Lower lobe of right lung (tissue), 2 donors: ENCODE results near the gene DSG3. TPM values are rescaled to one million over a fixed set of nuclear protein-coding genes. Genes with fewer than 3 reads are reported as not detected.

Source experiments
- ATAC-seq, 2 donors: fragments of 200-7000 bp; cut with Tn5 transposase; one replicate each; pipeline ENCODE4 v1.9.1; 2020 to 2022; ENCODE audit warnings: mild to moderate bottlenecking in 2 of 2, moderate library complexity in 2 of 2
- DNase-seq: peaks from one replicate; pipeline ENCODE4 v3.0.0-alpha.2; 2020
- H3K27ac ChIP-seq: fragments of 200-600 bp; one replicate; pipeline ENCODE4 v1.8.0; 2022
- H3K27me3 ChIP-seq: fragments of 200-600 bp; one replicate; pipeline ENCODE4 v1.8.0; 2022; ENCODE audit warnings: low read depth
- H3K36me3 ChIP-seq: fragments of 200-600 bp; one replicate; pipeline ENCODE4 v1.8.0; 2022; ENCODE audit warnings: mild to moderate bottlenecking
- H3K4me1 ChIP-seq: fragments of 200-600 bp; one replicate; pipeline ENCODE4 v1.8.0; 2022
- H3K4me3 ChIP-seq: fragments of 200-600 bp; one replicate; pipeline ENCODE4 v1.8.0; 2022; ENCODE audit warnings: mild to moderate bottlenecking
- H3K9me3 ChIP-seq: fragments of 200-600 bp; one replicate; pipeline ENCODE4 v1.8.0; 2022
- CTCF ChIP-seq: fragments of 200-600 bp; IDR thresholded peaks from one replicate; pipeline ENCODE4 v1.8.0; 2022; ENCODE audit warnings: antibody characterized with exemption, mild to moderate bottlenecking
- intact Hi-C: fragments of 100-400 bp; cut with DNase I; formaldehyde crosslinking; loops from one replicate; pipeline ENCODE4 v1.11.0; 2022
- long read RNA-seq: library from polyadenylated mRNA; unstranded; transcript quantifications from one replicate; pipeline ENCODE4 v2.0.0, GENCODE V29; 2021
- total RNA-seq: library from RNA; stranded (reverse); fragmentation: NEBNext Ultra II Directional; extraction: Animal tissue kit (Norgen Biotek cat#: 25700); gene quantifications from one replicate; pipeline ENCODE4 v1.2.1, GENCODE V29; 2021
- donor health status: DM: no; HTN: yes; CAD: no; lungs with severe emphysema.

The DSG3 gene, protein sequence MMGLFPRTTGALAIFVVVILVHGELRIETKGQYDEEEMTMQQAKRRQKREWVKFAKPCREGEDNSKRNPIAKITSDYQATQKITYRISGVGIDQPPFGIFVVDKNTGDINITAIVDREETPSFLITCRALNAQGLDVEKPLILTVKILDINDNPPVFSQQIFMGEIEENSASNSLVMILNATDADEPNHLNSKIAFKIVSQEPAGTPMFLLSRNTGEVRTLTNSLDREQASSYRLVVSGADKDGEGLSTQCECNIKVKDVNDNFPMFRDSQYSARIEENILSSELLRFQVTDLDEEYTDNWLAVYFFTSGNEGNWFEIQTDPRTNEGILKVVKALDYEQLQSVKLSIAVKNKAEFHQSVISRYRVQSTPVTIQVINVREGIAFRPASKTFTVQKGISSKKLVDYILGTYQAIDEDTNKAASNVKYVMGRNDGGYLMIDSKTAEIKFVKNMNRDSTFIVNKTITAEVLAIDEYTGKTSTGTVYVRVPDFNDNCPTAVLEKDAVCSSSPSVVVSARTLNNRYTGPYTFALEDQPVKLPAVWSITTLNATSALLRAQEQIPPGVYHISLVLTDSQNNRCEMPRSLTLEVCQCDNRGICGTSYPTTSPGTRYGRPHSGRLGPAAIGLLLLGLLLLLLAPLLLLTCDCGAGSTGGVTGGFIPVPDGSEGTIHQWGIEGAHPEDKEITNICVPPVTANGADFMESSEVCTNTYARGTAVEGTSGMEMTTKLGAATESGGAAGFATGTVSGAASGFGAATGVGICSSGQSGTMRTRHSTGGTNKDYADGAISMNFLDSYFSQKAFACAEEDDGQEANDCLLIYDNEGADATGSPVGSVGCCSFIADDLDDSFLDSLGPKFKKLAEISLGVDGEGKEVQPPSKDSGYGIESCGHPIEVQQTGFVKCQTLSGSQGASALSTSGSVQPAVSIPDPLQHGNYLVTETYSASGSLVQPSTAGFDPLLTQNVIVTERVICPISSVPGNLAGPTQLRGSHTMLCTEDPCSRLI
- total RNA-seq = not detected
- long read RNA-seq = 0 reads

DNA sequence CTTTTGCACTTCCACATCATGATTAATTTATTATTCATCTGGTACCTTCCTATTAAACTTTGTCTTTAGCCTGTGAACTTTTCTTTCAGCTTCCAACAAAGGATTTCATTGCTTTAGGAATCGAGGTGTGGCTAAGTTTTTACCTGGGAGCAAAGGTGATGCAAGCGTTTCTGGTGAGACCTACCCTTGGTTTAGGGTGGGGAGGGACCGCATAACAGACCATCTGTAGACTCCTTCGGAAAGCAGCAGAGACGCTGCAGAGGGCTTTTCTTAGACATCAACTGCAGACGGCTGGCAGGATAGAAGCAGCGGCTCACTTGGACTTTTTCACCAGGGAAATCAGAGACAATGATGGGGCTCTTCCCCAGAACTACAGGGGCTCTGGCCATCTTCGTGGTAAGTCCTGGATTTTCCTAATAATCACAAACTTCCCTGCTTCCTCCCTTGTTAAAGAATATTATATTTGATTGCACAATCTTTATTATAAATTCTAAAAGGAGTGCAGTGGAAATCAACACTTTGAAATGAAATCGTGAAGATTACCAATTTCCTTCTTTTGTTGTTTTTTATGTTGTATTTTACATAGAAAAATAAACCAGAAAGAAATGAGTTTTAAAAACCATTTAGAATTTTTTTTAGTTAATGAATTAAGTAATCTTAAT is at the start of gene DSG3:
TSS of gene DSG3 (plus strand) at position 212 of the 662 bp plus-strand sequence. CDS start at position 349, 137 bp downstream.
- H3K27ac ChIP-seq = no peak within 1 kb of the TSS
- H3K27me3 ChIP-seq = no peaks in the 10 kb centered on the region
- H3K36me3 ChIP-seq = no peaks in the 10 kb centered on the region
- H3K4me1 ChIP-seq = no peaks in the 10 kb centered on the region
- no peaks in the 10 kb centered on the region for H3K9me3 ChIP-seq
- intact Hi-C loops = no loop called here
- DNase-seq (no peak), ATAC-seq (no peak)
- no peak for TF ChIP-seq CTCF
- no peak within 1 kb of the TSS for H3K4me3 ChIP-seq

DNA sequence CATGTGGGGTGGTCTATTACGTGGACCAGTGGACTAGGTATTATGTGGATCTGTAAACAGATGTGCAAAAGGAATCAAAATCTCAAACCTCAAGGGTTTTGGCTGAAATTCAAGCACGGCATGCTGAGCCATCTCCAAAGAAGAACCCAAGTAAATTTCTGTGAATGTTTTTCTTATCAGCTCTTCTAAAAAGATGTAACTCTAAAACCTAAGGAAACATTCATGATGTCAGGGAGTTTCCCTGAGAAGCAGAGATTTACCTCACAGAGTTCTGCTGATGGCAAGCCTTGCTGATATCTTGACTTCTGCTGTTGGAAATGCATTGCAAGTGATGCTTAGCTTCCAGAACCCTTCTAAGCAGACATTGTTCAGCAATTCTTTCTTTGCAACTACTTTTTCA is 49.4 kb upstream of the DSG3 start:
- ATAC-seq = no peak
- no peaks in the 10 kb centered on the region for H3K27me3 ChIP-seq
- H3K4me3 ChIP-seq = no peak overlapping the region
- no peaks in the 10 kb centered on the region for H3K9me3 ChIP-seq
- H3K27ac ChIP-seq = no peak overlapping the region
- no peaks in the 10 kb centered on the region for H3K36me3 ChIP-seq
- no peak for TF ChIP-seq CTCF
- DNase-seq = no peak
- H3K4me1 ChIP-seq = peaks cover 7% of the 10 kb centered on the region
- intact Hi-C loops = no loop called here

- no peak for TF ChIP-seq CTCF
- Histone ChIP-seq H3K27ac (no peak overlapping the region), H3K4me1 (peaks cover 7% of the 10 kb centered on the region), H3K27me3 (no peaks in the 10 kb centered on the region), H3K9me3 (no peaks in the 10 kb centered on the region), H3K36me3 (no peaks in the 10 kb centered on the region), H3K4me3 (no peak overlapping the region)
- intact Hi-C loops = no loop called here
- DNase-seq (no peak), ATAC-seq (no peak)
Measured at GRCh38 chr18:31399306-31400032, 48.1 kb upstream of the DSG3 start.

DNA sequence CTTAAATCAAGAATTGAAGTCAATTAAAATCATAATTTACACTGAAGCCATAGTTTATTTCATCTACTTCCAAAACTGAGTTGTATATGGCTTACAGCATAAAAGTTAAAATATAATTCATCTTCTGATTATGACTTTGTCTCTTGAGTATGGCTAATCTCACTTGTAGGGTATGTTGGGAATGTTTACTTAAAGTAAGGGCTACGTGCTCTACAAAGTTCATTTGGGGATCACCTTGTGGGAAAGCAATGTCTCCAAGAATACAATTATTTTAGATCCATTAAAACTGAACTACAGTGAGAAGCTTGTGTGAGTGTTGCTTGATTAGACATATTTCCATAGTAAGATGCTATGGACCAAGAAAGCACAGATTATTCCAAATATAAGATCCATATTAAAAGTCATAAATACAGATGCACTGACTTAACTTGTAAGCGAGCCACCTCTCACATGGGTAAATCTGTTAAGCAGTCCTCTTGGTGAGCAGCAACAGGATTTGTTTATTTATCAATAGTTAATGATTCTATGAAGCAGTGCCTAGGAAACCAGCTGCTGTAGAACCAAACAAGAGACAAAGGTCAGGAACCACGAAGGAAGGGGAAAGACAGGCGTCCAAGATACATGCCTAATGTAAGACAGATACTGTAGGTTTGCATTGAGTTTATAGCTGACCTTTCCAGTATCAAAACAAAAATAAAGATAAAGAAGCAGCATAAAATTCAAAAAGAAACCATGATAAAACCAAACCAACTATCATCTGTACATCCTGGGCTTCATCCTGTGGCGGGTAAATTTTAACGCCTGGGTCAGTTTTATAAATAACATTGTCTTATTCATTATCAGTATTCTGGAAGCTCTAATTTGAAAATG is 46.1 kb upstream of the DSG3 start:
- TF ChIP-seq CTCF = no peak
- Histone ChIP-seq H3K27me3 (no peaks in the 10 kb centered on the region), H3K27ac (no peak overlapping the region), H3K9me3 (no peaks in the 10 kb centered on the region), H3K36me3 (no peaks in the 10 kb centered on the region), H3K4me1 (peaks cover 7% of the 10 kb centered on the region), H3K4me3 (no peak overlapping the region)
- no peak for ATAC-seq
- no peak for DNase-seq
- intact Hi-C loops = no loop called here
